ENCODE measurements around the gene MYO1E. TPM values are rescaled to one million over a fixed set of nuclear protein-coding genes. Genes with fewer than 3 reads are reported as not detected.

The MYO1E gene
- total RNA-seq, 1 experiment from 2014 or later, result 83.6 TPM

DNA sequence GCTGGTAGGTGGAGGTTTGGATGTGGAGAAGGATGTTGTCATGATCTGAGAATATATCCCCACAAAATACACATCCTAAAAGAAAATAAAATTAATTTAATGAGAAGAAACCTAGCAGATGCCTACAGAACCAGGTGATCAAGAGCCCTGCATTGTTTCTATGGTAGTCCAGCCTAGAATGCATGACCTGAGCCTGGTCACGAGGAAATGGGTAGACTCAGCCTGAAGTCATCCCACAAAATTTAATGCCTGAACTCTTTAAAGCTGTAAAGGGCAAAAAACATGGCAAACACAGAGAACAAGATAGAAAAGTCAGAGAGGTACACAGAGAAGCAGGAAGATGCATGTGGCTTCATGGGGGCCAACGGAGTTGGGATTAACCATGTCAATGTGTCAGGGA, 130.0 kb downstream of the MYO1E start:
- Mint-ChIP-seq H3K27me3 (ENCODE audit: low read depth) (no peaks in the 10 kb centered on the region), H3K27ac (no peak overlapping the region), H3K4me1 (peaks cover 9% of the 10 kb centered on the region), H3K4me3 (no peak overlapping the region), H3K36me3 (no peaks in the 10 kb centered on the region), H3K9me3 (no peaks in the 10 kb centered on the region)
- ATAC-seq, result no peak
- no peak for TF ChIP-seq CDX4 (CRISPR knock-in tag; IDR thresholded peaks at IDR 0.05; ENCODE audit: borderline replicate concordance)
- TF ChIP-seq RELA (CRISPR knock-in tag; IDR thresholded peaks at IDR 0.05; ENCODE audit: borderline replicate concordance), result no peak
- no peak for TF ChIP-seq SOX15 (CRISPR knock-in tag; IDR thresholded peaks at IDR 0.05)
- TF ChIP-seq, protein P1, sequence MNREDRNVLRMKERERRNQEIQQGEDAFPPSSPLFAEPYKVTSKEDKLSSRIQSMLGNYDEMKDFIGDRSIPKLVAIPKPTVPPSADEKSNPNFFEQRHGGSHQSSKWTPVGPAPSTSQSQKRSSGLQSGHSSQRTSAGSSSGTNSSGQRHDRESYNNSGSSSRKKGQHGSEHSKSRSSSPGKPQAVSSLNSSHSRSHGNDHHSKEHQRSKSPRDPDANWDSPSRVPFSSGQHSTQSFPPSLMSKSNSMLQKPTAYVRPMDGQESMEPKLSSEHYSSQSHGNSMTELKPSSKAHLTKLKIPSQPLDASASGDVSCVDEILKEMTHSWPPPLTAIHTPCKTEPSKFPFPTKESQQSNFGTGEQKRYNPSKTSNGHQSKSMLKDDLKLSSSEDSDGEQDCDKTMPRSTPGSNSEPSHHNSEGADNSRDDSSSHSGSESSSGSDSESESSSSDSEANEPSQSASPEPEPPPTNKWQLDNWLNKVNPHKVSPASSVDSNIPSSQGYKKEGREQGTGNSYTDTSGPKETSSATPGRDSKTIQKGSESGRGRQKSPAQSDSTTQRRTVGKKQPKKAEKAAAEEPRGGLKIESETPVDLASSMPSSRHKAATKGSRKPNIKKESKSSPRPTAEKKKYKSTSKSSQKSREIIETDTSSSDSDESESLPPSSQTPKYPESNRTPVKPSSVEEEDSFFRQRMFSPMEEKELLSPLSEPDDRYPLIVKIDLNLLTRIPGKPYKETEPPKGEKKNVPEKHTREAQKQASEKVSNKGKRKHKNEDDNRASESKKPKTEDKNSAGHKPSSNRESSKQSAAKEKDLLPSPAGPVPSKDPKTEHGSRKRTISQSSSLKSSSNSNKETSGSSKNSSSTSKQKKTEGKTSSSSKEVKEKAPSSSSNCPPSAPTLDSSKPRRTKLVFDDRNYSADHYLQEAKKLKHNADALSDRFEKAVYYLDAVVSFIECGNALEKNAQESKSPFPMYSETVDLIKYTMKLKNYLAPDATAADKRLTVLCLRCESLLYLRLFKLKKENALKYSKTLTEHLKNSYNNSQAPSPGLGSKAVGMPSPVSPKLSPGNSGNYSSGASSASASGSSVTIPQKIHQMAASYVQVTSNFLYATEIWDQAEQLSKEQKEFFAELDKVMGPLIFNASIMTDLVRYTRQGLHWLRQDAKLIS (CRISPR knock-in tag; IDR thresholded peaks at IDR 0.05; ENCODE audit: borderline replicate concordance), result no peak
- TF ChIP-seq ZBTB21 (CRISPR knock-in tag; IDR thresholded peaks at IDR 0.05; ENCODE audit: borderline replicate concordance), result no peak
- TF ChIP-seq ZNF263 (CRISPR knock-in tag; IDR thresholded peaks at IDR 0.05; ENCODE audit: low read depth), result no peak
- TF ChIP-seq NFE2L1 (CRISPR knock-in tag; IDR thresholded peaks at IDR 0.05), result no peak
- no peak for TF ChIP-seq E2F4 (CRISPR knock-in tag; IDR thresholded peaks at IDR 0.05; ENCODE audit: borderline replicate concordance, low read depth)
- TF ChIP-seq, protein P2, sequence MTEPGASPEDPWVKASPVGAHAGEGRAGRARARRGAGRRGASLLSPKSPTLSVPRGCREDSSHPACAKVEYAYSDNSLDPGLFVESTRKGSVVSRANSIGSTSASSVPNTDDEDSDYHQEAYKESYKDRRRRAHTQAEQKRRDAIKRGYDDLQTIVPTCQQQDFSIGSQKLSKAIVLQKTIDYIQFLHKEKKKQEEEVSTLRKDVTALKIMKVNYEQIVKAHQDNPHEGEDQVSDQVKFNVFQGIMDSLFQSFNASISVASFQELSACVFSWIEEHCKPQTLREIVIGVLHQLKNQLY (CRISPR knock-in tag; IDR thresholded peaks at IDR 0.05), result no peak
- TF ChIP-seq ZNF416 (CRISPR knock-in tag; IDR thresholded peaks at IDR 0.05), result no peak
- TF ChIP-seq PREB (CRISPR knock-in tag; IDR thresholded peaks at IDR 0.05; ENCODE audit: borderline replicate concordance), result no peak
- TF ChIP-seq, protein P3, sequence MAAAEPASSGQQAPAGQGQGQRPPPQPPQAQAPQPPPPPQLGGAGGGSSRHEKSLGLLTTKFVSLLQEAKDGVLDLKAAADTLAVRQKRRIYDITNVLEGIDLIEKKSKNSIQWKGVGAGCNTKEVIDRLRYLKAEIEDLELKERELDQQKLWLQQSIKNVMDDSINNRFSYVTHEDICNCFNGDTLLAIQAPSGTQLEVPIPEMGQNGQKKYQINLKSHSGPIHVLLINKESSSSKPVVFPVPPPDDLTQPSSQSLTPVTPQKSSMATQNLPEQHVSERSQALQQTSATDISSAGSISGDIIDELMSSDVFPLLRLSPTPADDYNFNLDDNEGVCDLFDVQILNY (CRISPR knock-in tag; IDR thresholded peaks at IDR 0.05), result no peak
- no peak for TF ChIP-seq FOXK1 (CRISPR knock-in tag; IDR thresholded peaks at IDR 0.05)
- TF ChIP-seq, protein P4, sequence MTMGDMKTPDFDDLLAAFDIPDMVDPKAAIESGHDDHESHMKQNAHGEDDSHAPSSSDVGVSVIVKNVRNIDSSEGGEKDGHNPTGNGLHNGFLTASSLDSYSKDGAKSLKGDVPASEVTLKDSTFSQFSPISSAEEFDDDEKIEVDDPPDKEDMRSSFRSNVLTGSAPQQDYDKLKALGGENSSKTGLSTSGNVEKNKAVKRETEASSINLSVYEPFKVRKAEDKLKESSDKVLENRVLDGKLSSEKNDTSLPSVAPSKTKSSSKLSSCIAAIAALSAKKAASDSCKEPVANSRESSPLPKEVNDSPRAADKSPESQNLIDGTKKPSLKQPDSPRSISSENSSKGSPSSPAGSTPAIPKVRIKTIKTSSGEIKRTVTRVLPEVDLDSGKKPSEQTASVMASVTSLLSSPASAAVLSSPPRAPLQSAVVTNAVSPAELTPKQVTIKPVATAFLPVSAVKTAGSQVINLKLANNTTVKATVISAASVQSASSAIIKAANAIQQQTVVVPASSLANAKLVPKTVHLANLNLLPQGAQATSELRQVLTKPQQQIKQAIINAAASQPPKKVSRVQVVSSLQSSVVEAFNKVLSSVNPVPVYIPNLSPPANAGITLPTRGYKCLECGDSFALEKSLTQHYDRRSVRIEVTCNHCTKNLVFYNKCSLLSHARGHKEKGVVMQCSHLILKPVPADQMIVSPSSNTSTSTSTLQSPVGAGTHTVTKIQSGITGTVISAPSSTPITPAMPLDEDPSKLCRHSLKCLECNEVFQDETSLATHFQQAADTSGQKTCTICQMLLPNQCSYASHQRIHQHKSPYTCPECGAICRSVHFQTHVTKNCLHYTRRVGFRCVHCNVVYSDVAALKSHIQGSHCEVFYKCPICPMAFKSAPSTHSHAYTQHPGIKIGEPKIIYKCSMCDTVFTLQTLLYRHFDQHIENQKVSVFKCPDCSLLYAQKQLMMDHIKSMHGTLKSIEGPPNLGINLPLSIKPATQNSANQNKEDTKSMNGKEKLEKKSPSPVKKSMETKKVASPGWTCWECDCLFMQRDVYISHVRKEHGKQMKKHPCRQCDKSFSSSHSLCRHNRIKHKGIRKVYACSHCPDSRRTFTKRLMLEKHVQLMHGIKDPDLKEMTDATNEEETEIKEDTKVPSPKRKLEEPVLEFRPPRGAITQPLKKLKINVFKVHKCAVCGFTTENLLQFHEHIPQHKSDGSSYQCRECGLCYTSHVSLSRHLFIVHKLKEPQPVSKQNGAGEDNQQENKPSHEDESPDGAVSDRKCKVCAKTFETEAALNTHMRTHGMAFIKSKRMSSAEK (CRISPR knock-in tag; IDR thresholded peaks at IDR 0.05; ENCODE audit: borderline replicate concordance), result no peak
- TF ChIP-seq, protein P5, sequence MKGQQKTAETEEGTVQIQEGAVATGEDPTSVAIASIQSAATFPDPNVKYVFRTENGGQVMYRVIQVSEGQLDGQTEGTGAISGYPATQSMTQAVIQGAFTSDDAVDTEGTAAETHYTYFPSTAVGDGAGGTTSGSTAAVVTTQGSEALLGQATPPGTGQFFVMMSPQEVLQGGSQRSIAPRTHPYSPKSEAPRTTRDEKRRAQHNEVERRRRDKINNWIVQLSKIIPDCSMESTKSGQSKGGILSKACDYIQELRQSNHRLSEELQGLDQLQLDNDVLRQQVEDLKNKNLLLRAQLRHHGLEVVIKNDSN (CRISPR knock-in tag; IDR thresholded peaks at IDR 0.05), result no peak
- TF ChIP-seq, protein P6, sequence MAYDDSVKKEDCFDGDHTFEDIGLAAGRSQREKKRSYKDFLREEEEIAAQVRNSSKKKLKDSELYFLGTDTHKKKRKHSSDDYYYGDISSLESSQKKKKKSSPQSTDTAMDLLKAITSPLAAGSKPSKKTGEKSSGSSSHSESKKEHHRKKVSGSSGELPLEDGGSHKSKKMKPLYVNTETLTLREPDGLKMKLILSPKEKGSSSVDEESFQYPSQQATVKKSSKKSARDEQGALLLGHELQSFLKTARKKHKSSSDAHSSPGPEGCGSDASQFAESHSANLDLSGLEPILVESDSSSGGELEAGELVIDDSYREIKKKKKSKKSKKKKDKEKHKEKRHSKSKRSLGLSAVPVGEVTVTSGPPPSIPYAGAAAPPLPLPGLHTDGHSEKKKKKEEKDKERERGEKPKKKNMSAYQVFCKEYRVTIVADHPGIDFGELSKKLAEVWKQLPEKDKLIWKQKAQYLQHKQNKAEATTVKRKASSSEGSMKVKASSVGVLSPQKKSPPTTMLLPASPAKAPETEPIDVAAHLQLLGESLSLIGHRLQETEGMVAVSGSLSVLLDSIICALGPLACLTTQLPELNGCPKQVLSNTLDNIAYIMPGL (CRISPR knock-in tag; IDR thresholded peaks at IDR 0.05), result no peak
- POLR2A ChIA-PET, result no interaction called here
- DNase-seq (ENCODE audit: low spot score), result no peak
- CTCF ChIA-PET, result no interaction called here
